K562 (cell line): ENCODE results near the gene LASP1NB.

Experiments
- ATAC-seq: fragments of 200-7000 bp; cut with Tn5 transposase; 3 replicates; pipeline ENCODE4 v1.9.1; 2020; ENCODE audit warnings: moderate library complexity
- BruUV-seq: library from RNA; stranded (reverse); fragments of 400-500 nt; replicated peaks from 2 replicates; lab custom pipeline; 2021; lab: Mats Ljungman, UMichigan
- CTCF ChIA-PET: fragments of 300-600 bp; formaldehyde crosslinking; extraction: SDS; loops from one replicate; lab custom pipeline; 2021; ENCODE audit warnings: low intra/inter-chr PET ratio; lab: Yijun Ruan, JAX
- POLR2A ChIA-PET: fragments of 300-600, 350-650 bp; sonication (Branson Sonifier 250); formaldehyde crosslinking; extraction: SDS; loops from one replicate; lab custom pipeline; 2021; ENCODE audit warnings: antibody characterized with exemption, inconsistent platforms; lab: Yijun Ruan, JAX
- DNase-seq, 4 experiments: peaks; one replicate each; pipeline versions ENCODE4 v3.0.0 to v3.0.0-alpha.2; 2011 to 2018; ENCODE audit warnings: low spot score in 3 of 4, mixed read lengths in 3 of 4; ENCODE audit errors: extremely low read depth in 1 of 4
- FAIRE-seq: peaks from 2 replicates; lab custom pipeline; 2011; peaks lifted over from hg19 to GRCh38; lab: Jason Lieb, UNC
- H2AFZ ChIP-seq: 2 replicates; pipeline ENCODE4 v1.6.0; 2011; ENCODE audit warnings: low read depth, low read length, control low read depth, inconsistent platforms
- H3K27ac ChIP-seq: fragments of 200-600 bp; 3 replicates; pipeline ENCODE4 v1.8.0; 2011; ENCODE audit warnings: low read depth, mild to moderate bottlenecking, control low read depth, inconsistent platforms, low read length, moderate library complexity, mixed read lengths; ENCODE audit errors: extremely low read depth
- H3K27me3 ChIP-seq, 2 experiments: fragments of 300-600 bp in 1 of 2; 2 replicates in 1 of 2; 3 replicates in 1 of 2; pipeline versions ENCODE4 v1.6.0 to v1.8.0; 2011; ENCODE audit warnings: inconsistent platforms in 2 of 2, low read length in 2 of 2, mild to moderate bottlenecking in 1 of 2, mixed read lengths in 1 of 2, moderate library complexity in 1 of 2; ENCODE audit not compliant: control insufficient read depth in 2 of 2, insufficient read depth in 2 of 2
- H3K36me3 ChIP-seq: fragments of 300-600 bp; 3 replicates; pipeline ENCODE4 v1.8.0; 2011; ENCODE audit warnings: mild to moderate bottlenecking, low read length, inconsistent platforms; ENCODE audit not compliant: control insufficient read depth, insufficient read depth
- H3K4me1 ChIP-seq, 2 experiments: fragments of 200-600 bp in 1 of 2; replicated peaks in 1 of 2; 2 replicates in 1 of 2; 3 replicates in 1 of 2; pipeline versions ENCODE4 v1.5.1 to v1.8.0; 2011; ENCODE audit warnings: inconsistent platforms in 2 of 2, low read length in 2 of 2, mild to moderate bottlenecking in 1 of 2, mixed read lengths in 1 of 2, moderate library complexity in 1 of 2; ENCODE audit not compliant: control insufficient read depth in 2 of 2, insufficient read depth in 2 of 2
- H3K4me2 ChIP-seq: 2 replicates; pipeline ENCODE4 v1.6.1; 2011; ENCODE audit warnings: low read length, control low read depth, inconsistent platforms, mixed read lengths; ENCODE audit not compliant: insufficient read depth
- H3K4me3 ChIP-seq: fragments of 200-600 bp; sonication (generic), shearing (Covaris generic); 2 replicates; pipeline ENCODE4 v1.5.1; 2016; ENCODE audit warnings: control low read depth, inconsistent platforms
- H3K79me2 ChIP-seq: fragments of 200-600 bp; 3 replicates; pipeline ENCODE4 v1.8.0; 2011; ENCODE audit warnings: low read length, inconsistent platforms; ENCODE audit not compliant: control insufficient read depth, insufficient read depth
- H3K9ac ChIP-seq, 2 experiments: 2 replicates each; pipeline versions ENCODE4 v1.6.0 to v1.6.1; 2011; ENCODE audit warnings: low read depth in 2 of 2, low read length in 2 of 2, control low read depth in 1 of 2, inconsistent platforms in 1 of 2, mild to moderate bottlenecking in 1 of 2, mixed read lengths in 1 of 2; ENCODE audit not compliant: insufficient read depth in 1 of 2
- H3K9me1 ChIP-seq: one replicate; pipeline ENCODE4 v1.6.0; 2011; ENCODE audit warnings: inconsistent platforms, mild to moderate bottlenecking, low read length, moderate library complexity; ENCODE audit not compliant: control insufficient read depth, insufficient read depth
- H3K9me3 ChIP-seq: replicated peaks from 2 replicates; pipeline ENCODE4 v1.5.1; 2011; ENCODE audit warnings: low read depth, low read length, inconsistent platforms; ENCODE audit not compliant: control insufficient read depth, insufficient read depth
- H4K20me1 ChIP-seq: replicated peaks from 2 replicates; pipeline ENCODE4 v1.6.1; 2011; ENCODE audit warnings: low read length, inconsistent platforms, mixed read lengths; ENCODE audit not compliant: control insufficient read depth, insufficient read depth
- C11orf30 ChIP-seq: fragments of 450-650 bp; IDR thresholded peaks from 2 replicates; pipeline ENCODE4 v1.6.1; 2016; ENCODE audit warnings: low read depth, mild to moderate bottlenecking
- CBFA2T2 ChIP-seq: fragments of 450-650 bp; conservative IDR thresholded peaks from 2 replicates; pipeline ENCODE4 v1.6.1; 2017; ENCODE audit warnings: mild to moderate bottlenecking
- EGR1 ChIP-seq: fragments of 450-650 bp; conservative IDR thresholded peaks from 2 replicates; pipeline ENCODE4 v1.6.1; 2017; ENCODE audit warnings: mild to moderate bottlenecking
- ERF ChIP-seq: fragments of 450-650 bp; formaldehyde crosslinking; IDR thresholded peaks from 2 replicates; pipeline ENCODE4 v1.4.0; 2020; ENCODE audit warnings: mild to moderate bottlenecking, mixed read lengths
- MTA3 ChIP-seq: fragments of 450-650 bp; formaldehyde crosslinking; IDR thresholded peaks from 2 replicates; pipeline ENCODE4 v1.6.1; 2017; ENCODE audit warnings: mild to moderate bottlenecking, borderline replicate concordance
- MYBL2 ChIP-seq, 2 experiments: fragments of 450-650 bp in 1 of 2; sonication (generic) in 1 of 2; formaldehyde crosslinking in 1 of 2; IDR thresholded peaks; 2 replicates each; pipeline versions ENCODE4 v1.6.1 to v1.8.1; 2017 to 2022; ENCODE audit warnings: borderline replicate concordance in 1 of 2, inconsistent platforms in 1 of 2, low read depth in 1 of 2, mild to moderate bottlenecking in 1 of 2, missing genetic modification reagents in 1 of 2, moderate library complexity in 1 of 2
- NR2F6 ChIP-seq: fragments of 450-650 bp; formaldehyde crosslinking; IDR thresholded peaks from 2 replicates; pipeline ENCODE4 v1.4.0; 2020; ENCODE audit warnings: mild to moderate bottlenecking
- POLR2G ChIP-seq: fragments of 200-400 bp; formaldehyde crosslinking; IDR thresholded peaks from 2 replicates; pipeline ENCODE4 v1.6.1; 2017; ENCODE audit warnings: low read depth, mild to moderate bottlenecking, antibody characterized with exemption, low read length, moderate library complexity
- XRCC5 ChIP-seq: fragments of 200-400 bp; formaldehyde crosslinking; IDR thresholded peaks from 2 replicates; pipeline ENCODE4 v1.6.1; 2017; ENCODE audit warnings: low read depth, mild to moderate bottlenecking, low read length
- ZBTB5 ChIP-seq: fragments of 450-650 bp; IDR thresholded peaks from 2 replicates; pipeline ENCODE4 v1.6.1; 2017; ENCODE audit warnings: antibody characterized with exemption
- ZNF507 ChIP-seq: conservative IDR thresholded peaks from 2 replicates; pipeline ENCODE4 v1.6.1; 2017; ENCODE audit warnings: missing genetic modification characterization, missing compliant biosample characterization
- WGBS: fragments of 100-300 bp; shearing (Covaris generic); methylation state at CpG from one replicate; pipeline ENCODE4 v1.1.6; 2016; ENCODE audit warnings: low coverage, mixed read lengths; ENCODE audit not compliant: insufficient coverage; ENCODE audit errors: missing lambda C conversion rate; 5-methylcytosine and 5-hydroxymethylcytosine counted together
- in situ Hi-C: fragments of 300-500 bp; cut with MboI; formaldehyde crosslinking; loops from 4 replicates; pipeline ENCODE4 v1.15.0; 2018; ENCODE audit warnings: inconsistent platforms, mixed read lengths
- intact Hi-C: fragments of 100-400 bp; cut with micrococcal nuclease; formaldehyde crosslinking; loops from 2 replicates; pipeline ENCODE4 v1.14.2; 2022
- TF ChIP-seq, protein P1 (sequence below): fragments of 450-650 bp; formaldehyde crosslinking; IDR thresholded peaks from 2 replicates; pipeline ENCODE4 v1.4.0; 2022; ENCODE audit warnings: mild to moderate bottlenecking, moderate library complexity

LASP1NB gene

DNA sequence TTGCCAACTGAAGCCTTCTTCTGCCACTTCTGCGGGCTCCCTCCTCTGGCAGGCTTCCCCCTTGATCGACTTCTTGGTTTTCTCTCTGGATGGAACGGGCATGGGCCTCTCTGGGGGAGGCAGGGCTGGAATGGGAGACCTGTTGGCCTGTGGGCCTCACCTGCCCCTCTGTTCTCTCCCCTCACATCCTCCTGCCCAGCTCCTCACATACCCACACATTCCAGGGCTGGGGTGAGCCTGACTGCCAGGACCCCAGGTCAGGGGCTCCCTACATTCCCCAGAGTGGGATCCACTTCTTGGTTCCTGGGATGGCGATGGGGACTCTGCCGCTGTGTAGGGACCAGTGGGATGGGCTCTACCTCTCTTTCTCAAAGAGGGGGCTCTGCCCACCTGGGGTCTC lies 6.5 kb upstream of the LASP1NB start:
- H3K9me3 ChIP-seq: no peaks in the 10 kb centered on the region
- no peaks in the 10 kb centered on the region for H3K79me2 ChIP-seq
- DNase-seq: no peak
- peaks cover 5% of the 10 kb centered on the region; the same call in 1 of the 2 replicates for H4K20me1 ChIP-seq
- H3K9me1 ChIP-seq: no peaks in the 10 kb centered on the region
- no peak overlapping the region; a peak in 1 of 4 replicates for H3K9ac ChIP-seq
- ATAC-seq: no peak
- no peaks in the 10 kb centered on the region for H3K27me3 ChIP-seq
- 92% methylated on average over 5 of the region's 5 CpGs for WGBS
- peaks cover 0 to 17% of the 10 kb centered on the region in 2 experiments; a peak in 1 of 5 replicates for H3K4me1 ChIP-seq
- no TSS peak for BruUV-seq
- ChIA-PET CTCF (no interaction called here), POLR2A (interaction anchor here (0.6 kb wide), 1 partner anchor 147 kb away, joined by 3 read pairs; no protein-coding TSS in a partner anchor)
- FAIRE-seq: no peak
- H3K36me3 ChIP-seq: peaks cover 60% of the 10 kb centered on the region; the same call in 1 of the 3 replicates
- H3K4me2 ChIP-seq: no peak overlapping the region
- H3K27ac ChIP-seq: no peak overlapping the region
- in situ Hi-C loops (no loop called here), intact Hi-C loops (no loop called here)
- TF ChIP-seq POLR2G: peak; percentile 10; the same call in 1 of the 2 replicates
- no peak for TF ChIP-seq MYBL2 (IDR thresholded peaks at IDR 0.05; ENCODE audit: low read depth)
- TF ChIP-seq MYBL2 (CRISPR knock-in tag; IDR thresholded peaks at IDR 0.05; ENCODE audit: borderline replicate concordance): no peak
- no peak overlapping the region for H3K4me3 ChIP-seq
- no peak overlapping the region for H2AFZ ChIP-seq

DNA sequence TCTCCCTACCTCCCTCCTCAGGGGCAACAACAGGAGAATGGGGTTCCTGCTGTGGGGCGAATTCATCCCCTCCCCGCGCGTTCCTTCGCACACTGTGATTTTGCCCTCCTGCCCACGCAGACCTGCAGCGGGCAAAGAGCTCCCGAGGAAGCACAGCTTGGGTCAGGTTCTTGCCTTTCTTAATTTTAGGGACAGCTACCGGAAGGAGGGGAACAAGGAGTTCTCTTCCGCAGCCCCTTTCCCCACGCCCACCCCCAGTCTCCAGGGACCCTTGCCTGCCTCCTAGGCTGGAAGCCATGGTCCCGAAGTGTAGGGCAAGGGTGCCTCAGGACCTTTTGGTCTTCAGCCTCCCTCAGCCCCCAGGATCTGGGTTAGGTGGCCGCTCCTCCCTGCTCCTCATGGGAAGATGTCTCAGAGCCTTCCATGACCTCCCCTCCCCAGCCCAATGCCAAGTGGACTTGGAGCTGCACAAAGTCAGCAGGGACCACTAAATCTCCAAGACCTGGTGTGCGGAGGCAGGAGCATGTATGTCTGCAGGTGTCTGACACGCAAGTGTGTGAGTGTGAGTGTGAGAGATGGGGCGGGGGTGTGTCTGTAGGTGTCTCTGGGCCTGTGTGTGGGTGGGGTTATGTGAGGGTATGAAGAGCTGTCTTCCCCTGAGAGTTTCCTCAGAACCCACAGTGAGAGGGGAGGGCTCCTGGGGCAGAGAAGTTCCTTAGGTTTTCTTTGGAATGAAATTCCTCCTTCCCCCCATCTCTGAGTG lies 5.9 kb upstream of the LASP1NB start:
- Histone ChIP-seq H3K27me3 (no peaks in the 10 kb centered on the region), H3K9me1 (no peaks in the 10 kb centered on the region), H3K9me3 (no peaks in the 10 kb centered on the region), H3K9ac (no peak overlapping the region; a peak in 1 of 4 replicates), H3K36me3 (peaks cover 54% of the 10 kb centered on the region; the same call in 1 of the 3 replicates), H3K4me3 (no peak overlapping the region), H3K4me1 (peaks cover 0 to 13% of the 10 kb centered on the region in 2 experiments; a peak in 1 of 5 replicates), H4K20me1 (peaks cover 5% of the 10 kb centered on the region; the same call in 1 of the 2 replicates), H3K79me2 (no peaks in the 10 kb centered on the region), H3K27ac (no peak overlapping the region), H2AFZ (no peak overlapping the region), H3K4me2 (no peak overlapping the region)
- DNase-seq (no peak), ATAC-seq (no peak), FAIRE-seq (no peak)
- in situ Hi-C loops: no loop called here
- WGBS: 94% methylated on average over 8 of the region's 16 CpGs
- no TSS peak for BruUV-seq
- ChIA-PET POLR2A (interaction anchor here (0.6 to 0.7 kb wide), 2 partner anchors 26 to 147 kb away, joined by 3 read pairs; no protein-coding TSS in a partner anchor), CTCF (no interaction called here)
- intact Hi-C loops: no loop called here
- TF ChIP-seq ZNF507 (tag): no peak
- TF ChIP-seq ZBTB5: no peak
- TF ChIP-seq EGR1: 0 out of 2 replicates have a peak, but pooled peaks have one; percentile 33
- TF ChIP-seq C11orf30: no peak
- TF ChIP-seq ERF (CRISPR knock-in tag): no peak
- TF ChIP-seq XRCC5: no peak
- TF ChIP-seq MTA3: no peak
- TF ChIP-seq NR2F6 (CRISPR knock-in tag): no peak
- TF ChIP-seq, protein P1, sequence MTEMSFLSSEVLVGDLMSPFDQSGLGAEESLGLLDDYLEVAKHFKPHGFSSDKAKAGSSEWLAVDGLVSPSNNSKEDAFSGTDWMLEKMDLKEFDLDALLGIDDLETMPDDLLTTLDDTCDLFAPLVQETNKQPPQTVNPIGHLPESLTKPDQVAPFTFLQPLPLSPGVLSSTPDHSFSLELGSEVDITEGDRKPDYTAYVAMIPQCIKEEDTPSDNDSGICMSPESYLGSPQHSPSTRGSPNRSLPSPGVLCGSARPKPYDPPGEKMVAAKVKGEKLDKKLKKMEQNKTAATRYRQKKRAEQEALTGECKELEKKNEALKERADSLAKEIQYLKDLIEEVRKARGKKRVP: no peak
- TF ChIP-seq POLR2G: 0 out of 2 replicates have a peak, but pooled peaks have one; percentile 3
- TF ChIP-seq CBFA2T2: no peak
